HG03520 (cell line): ENCODE measurements around the gene FPR1.

Experiments used
- ATAC-seq: cut with Tn5 transposase; IDR thresholded peaks from one replicate; pipeline ENCODE4 v1.9.1; 2021; ENCODE audit warnings: mild to moderate bottlenecking, moderate library complexity; ENCODE audit not compliant: unreplicated experiment

Gene FPR1

GRCh38 chr19:51708811-51709210 is 42.9 kb downstream of the FPR1 start:
- ATAC-seq = no peak

DNA sequence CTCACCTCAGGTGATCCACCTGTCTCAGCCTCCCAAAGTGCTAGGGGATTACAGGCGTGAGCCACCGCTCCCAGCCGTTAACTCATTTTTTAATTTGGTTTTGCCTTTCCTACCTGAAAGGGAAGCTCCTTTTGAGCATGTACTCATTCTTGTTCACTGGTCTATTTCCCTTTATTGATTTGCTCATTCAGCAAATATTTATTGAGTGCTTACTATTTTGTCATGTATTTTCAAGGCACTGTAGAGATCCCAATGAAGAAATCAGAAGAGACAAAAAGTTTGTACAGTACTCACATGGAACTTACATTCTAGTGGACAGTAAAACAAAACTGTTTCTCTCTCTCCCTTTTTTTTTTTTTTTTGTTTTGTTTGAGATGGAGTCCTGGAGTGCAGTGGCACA is 44.8 kb downstream of the FPR1 start:
- ATAC-seq = no peak

DNA sequence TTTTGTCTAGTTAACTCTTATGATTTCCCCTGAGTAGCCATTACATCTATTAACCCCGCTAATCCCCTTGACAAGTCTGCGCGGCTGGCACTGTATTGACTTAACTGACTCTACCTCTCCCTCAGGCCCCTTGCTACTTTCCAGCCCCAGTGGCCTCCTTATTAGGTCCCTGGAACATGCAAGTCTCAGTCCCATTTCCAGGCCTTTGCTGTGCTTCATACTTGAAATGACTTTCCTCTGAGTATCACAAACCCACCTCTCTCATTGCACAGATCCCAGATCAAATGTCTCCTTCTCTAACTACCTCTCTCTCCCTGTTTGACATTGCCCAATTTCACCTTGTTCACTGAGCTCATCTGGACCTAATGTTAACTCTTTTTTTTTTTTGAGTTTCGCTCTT is 45.4 kb downstream of the FPR1 start:
- no peak for ATAC-seq

DNA sequence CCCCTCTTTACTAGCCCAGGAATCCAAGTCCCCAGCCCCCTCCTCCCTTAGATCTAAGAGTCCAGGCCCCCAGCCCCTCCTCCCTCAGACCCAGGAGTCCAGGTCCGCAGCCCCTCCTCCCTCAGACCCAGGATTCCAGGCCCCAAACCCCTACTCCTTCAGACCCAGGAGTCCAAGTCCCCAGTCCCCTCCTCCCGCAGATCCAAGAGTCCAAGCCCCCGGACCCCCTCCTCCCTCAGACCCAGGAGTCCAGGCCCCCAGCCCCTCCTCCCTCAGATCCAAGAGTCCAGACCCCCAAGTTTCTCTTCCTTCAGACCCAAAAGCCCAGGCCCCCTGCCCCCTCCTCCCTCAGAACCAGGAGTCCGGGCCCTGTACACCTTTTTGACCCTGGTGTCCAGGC is 47.1 kb downstream of the FPR1 start:
- no peak for ATAC-seq

DNA sequence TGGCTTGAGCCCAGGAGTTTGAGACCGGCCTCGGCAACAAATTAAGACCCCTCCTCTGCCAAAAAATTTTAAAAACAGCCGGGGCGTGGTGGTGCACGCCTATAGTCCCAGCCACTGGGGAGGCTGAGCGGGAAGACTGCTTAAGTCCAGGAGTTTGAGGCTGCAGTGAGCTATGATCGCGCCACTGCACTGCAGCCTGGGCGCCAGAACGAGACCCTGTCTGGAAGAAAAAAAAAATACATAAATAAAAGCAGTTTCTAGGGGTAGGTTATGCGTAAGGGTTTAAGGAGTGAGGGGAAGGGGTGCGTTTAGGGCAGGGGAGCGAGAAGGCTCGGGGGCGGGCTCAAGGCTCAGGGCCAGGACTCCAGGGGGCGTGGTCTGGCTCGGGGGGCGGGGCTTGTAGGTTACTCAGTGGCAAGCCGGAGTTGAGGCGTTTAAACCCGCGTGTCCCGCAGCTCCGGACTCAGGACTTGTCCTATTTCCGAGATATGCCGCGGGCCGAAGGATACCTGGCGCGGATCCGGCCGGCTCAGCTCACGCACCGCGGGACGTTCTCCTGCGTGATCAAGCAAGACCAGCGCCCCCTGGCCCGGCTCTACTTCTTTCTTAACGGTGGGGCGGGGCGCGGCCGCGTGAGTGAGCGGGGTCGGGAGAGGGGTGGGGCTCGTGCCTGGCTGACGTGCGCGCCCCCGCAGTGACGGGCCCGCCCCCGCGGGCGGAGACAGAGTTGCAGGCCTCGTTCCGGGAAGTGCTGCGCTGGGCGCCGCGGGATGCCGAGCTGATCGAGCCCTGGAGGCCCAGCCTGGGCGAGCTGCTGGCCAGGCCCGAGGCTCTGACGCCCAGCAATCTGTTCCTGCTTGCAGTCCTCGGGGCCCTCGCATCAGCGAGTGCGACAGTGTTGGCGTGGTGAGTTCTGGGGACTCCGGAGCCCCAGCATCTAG is 47.8 kb downstream of the FPR1 start:
- ATAC-seq = peak; percentile 84

GRCh38 chr19:51702825-51703574 is 48.7 kb downstream of the FPR1 start:
- no peak for ATAC-seq

DNA sequence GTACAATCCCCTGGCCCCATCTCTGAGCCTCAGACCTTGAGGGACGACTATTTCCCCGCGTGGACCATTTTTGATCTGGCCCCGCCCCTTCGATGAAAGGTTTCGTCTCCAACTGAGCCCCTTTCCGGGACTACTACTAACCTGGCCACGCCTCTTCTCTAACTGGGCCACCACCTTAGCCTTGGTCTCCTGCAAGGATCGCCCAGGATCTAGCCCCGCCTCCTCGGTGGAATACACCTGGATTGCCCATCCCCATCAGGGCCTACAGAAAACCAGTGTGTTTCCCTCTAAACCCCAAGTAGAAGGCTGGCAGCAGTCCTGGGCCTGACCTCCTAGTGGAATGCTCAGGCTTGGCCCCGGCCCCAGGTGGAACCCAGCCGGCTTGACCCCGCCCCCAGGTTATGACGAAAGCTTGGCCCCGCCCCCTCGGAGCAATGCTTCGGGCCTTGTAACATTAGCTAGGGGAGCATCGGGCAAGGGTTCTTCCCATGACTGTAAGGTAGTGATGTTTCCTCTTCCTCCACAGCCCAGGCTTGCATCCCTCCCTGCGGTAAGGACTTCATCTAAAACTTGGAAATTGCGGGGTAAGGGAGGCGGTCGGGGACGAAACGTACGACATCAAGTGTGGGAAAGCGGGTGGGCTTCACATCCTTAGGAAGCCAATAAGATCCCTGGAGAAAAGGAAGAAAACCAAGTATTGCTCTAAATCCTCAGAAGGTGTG is 49.4 kb downstream of the FPR1 start:
- no peak for ATAC-seq

- ATAC-seq = no peak
These were observed 50.1 kb downstream of the FPR1 start for GRCh38 chr19:51701468-51702100.

DNA sequence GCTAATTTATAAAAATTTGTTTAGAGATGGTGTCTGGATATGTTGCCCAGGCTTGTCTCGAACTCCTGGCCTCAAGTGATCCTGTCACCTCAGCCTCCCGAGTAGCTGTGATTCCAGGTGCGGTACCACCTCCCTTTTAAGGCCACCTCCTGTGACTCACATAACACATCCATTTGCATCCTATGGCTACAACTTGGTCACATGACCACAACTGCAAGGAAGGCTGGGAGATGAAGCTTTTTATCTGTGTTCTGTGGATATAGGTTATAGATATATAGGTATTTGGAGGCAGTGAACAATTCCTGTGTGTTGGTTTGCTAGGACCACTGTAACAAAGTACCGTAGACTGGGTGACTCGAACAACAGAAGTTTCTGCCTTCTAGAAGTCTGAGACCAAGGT is 52.5 kb downstream of the FPR1 start:
- no peak for ATAC-seq

- ATAC-seq = no peak
These were observed 53.4 kb downstream of the FPR1 start for GRCh38 chr19:51698296-51698695.

DNA sequence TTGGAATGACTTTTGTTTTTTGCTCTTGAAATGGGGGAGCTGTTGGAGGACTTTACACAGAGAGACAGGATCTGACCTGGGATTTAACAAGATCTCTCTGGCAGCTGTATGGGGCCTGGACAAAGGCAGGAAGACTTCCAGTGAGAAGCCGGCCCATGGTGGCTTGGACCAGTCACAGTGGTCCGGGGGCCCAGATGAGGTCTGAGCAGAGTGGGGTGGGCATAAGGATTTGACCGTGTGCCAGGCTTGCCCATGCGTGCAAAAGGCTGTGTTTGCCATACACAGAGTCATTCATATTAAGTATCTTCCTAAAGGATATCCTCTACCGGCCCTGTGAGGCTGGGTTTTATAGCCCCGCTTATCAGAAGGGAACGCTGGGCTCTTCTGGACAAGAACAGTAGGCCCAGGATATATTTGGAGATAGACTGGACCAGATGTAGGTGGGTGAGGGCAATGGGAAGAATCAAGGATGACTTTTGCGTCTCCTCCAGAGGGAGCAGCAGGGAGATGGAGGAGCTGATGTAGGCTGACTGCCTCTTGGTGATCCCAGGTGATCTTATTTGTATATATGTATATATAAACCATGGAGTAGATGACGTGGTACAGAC is 54.4 kb downstream of the FPR1 start:
- ATAC-seq = no peak

GRCh38 chr19:51696606-51697005 is 55.1 kb downstream of the FPR1 start:
- no peak for ATAC-seq
